Measurements from ENCODE around the gene ALPK3.

ALPK3 gene, protein sequence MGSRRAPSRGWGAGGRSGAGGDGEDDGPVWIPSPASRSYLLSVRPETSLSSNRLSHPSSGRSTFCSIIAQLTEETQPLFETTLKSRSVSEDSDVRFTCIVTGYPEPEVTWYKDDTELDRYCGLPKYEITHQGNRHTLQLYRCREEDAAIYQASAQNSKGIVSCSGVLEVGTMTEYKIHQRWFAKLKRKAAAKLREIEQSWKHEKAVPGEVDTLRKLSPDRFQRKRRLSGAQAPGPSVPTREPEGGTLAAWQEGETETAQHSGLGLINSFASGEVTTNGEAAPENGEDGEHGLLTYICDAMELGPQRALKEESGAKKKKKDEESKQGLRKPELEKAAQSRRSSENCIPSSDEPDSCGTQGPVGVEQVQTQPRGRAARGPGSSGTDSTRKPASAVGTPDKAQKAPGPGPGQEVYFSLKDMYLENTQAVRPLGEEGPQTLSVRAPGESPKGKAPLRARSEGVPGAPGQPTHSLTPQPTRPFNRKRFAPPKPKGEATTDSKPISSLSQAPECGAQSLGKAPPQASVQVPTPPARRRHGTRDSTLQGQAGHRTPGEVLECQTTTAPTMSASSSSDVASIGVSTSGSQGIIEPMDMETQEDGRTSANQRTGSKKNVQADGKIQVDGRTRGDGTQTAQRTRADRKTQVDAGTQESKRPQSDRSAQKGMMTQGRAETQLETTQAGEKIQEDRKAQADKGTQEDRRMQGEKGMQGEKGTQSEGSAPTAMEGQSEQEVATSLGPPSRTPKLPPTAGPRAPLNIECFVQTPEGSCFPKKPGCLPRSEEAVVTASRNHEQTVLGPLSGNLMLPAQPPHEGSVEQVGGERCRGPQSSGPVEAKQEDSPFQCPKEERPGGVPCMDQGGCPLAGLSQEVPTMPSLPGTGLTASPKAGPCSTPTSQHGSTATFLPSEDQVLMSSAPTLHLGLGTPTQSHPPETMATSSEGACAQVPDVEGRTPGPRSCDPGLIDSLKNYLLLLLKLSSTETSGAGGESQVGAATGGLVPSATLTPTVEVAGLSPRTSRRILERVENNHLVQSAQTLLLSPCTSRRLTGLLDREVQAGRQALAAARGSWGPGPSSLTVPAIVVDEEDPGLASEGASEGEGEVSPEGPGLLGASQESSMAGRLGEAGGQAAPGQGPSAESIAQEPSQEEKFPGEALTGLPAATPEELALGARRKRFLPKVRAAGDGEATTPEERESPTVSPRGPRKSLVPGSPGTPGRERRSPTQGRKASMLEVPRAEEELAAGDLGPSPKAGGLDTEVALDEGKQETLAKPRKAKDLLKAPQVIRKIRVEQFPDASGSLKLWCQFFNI (N-terminal part only)

GRCh38 chr15:84816694-84817465 is at the start of gene ALPK3:
TSS of gene ALPK3 (plus strand) at chr15:84817356. CDS start at chr15:84817453, 97 bp downstream.
- no peak within 1 kb of the TSS for H3K4me3 ChIP-seq (ENCODE audit: control insufficient read depth, low read depth, low read length)
- no peak for TF ChIP-seq CTCF (conservative IDR thresholded peaks at IDR 0.05; ENCODE audit: control insufficient read depth, insufficient read depth, low read depth, low read length)
- DNase-seq (ENCODE audit: low read depth) = no peak

DNA sequence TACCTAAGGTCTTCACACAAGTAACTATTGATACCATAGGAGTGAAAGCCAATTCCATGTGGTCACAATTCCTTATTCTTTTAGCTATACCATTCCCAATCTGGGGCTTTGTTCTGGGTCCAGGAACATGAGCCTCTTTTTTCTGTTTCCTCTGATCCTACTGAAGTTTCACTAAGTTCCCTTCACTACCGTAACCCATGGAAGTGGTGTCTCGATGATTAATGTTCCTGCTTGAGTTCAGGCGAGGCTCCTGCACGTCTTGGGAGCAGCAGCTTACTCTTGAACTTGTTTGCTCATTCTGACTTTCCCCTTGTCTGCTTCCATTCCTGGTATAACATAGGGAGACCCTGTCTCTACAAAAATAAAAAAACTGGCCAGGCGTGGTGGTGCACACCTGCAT is 45.1 kb upstream of the ALPK3 start:
- no peak for TF ChIP-seq CTCF (conservative IDR thresholded peaks at IDR 0.05; ENCODE audit: control insufficient read depth, insufficient read depth, low read depth, low read length)
- no peak overlapping the region for H3K4me3 ChIP-seq (ENCODE audit: control insufficient read depth, low read depth, low read length)
- no peak for DNase-seq (ENCODE audit: low read depth)

GRCh38 chr15:84772467-84772866 is 44.7 kb upstream of the ALPK3 start:
- H3K4me3 ChIP-seq (ENCODE audit: control insufficient read depth, low read depth, low read length) = no peak overlapping the region
- TF ChIP-seq CTCF (conservative IDR thresholded peaks at IDR 0.05; ENCODE audit: control insufficient read depth, insufficient read depth, low read depth, low read length) = no peak
- no peak for DNase-seq (ENCODE audit: low read depth)

- DNase-seq (ENCODE audit: low read depth) = no peak
- H3K4me3 ChIP-seq (ENCODE audit: control insufficient read depth, low read depth, low read length) = no peak overlapping the region
- no peak for TF ChIP-seq CTCF (conservative IDR thresholded peaks at IDR 0.05; ENCODE audit: control insufficient read depth, insufficient read depth, low read depth, low read length)
These were observed 43.4 kb upstream of the ALPK3 start for GRCh38 chr15:84773716-84774115.

DNA sequence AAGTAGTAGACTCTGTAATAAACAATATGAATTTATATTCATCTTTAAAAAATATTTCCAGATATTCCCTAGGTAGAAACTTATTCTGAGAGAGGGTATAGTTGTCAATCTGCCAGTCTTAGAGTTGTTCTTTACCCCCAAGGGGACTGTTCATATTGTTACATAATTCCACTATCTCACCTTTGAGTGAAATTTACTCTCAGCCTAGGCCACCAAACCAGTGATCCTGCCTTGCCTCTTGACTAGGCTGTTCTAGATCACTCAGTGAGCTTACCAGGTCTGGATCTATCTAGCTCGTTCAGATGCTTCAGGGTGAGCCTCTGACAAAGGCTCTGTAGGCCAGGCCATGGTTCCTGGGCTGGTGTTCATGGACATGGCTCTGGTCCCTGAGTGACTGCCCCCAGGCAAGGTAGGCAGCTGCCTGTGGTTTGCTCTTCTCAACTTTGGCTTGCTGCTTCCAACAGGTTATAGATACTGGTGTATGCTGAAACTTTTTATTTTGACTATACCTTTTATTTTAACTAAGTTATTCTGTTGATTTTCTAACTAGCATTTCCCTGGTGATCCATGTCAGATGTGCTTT is 41.2 kb upstream of the ALPK3 start:
- DNase-seq (ENCODE audit: low read depth) = no peak
- no peak for TF ChIP-seq CTCF (conservative IDR thresholded peaks at IDR 0.05; ENCODE audit: control insufficient read depth, insufficient read depth, low read depth, low read length)
- no peak overlapping the region for H3K4me3 ChIP-seq (ENCODE audit: control insufficient read depth, low read depth, low read length)
